ENCODE data around the gene REEP1. TPM values are rescaled to one million over a fixed set of nuclear protein-coding genes. Genes with fewer than 3 reads are reported as not detected.

REEP1 gene
- total RNA-seq, 1 experiment from 2014 or later: 5.9 TPM

- TF ChIP-seq REST (IDR thresholded peaks at IDR 0.05; ENCODE audit: low read depth) (no peak), ZFX (IDR thresholded peaks at IDR 0.05) (no peak), RAD21 (IDR thresholded peaks at IDR 0.05; ENCODE audit: low read depth) (no peak), CEBPB (IDR thresholded peaks at IDR 0.05; ENCODE audit: low read depth) (no peak), POLR2AphosphoS5 (IDR thresholded peaks at IDR 0.05; ENCODE audit: low read depth, low read length) (no peak)
- TF ChIP-seq, protein P1, sequence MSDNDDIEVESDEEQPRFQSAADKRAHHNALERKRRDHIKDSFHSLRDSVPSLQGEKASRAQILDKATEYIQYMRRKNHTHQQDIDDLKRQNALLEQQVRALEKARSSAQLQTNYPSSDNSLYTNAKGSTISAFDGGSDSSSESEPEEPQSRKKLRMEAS (IDR thresholded peaks at IDR 0.05): no peak
Observed at GRCh38 chr2:86176597-86176996, 160.8 kb downstream of the REEP1 start (continued).

DNA sequence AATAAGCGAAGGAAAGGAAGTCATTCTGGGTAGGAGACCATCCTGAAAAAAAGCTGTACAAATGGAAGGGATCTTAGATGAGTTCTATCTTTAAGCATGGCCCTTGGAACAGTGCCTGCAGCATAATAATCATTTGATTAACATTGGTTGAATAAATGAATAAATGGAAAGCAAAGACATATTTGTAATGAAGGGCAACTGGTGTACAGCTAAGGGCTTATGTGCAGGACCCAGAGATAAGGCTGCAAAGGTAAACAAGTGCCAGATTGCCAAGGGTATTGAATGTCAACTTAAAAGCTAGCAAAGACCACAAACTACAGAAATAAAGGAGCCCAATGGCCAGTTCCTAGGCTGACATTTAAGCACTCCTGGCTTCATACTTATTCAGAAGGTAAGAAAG, 161.6 kb downstream of the REEP1 start:
- peaks cover 23 to 26% of the 10 kb centered on the region in 2 experiments; a peak in 3 of 4 replicates for H3K36me3 ChIP-seq (ENCODE audit: control insufficient read depth in 1 of 2, insufficient read depth in 2 of 2, low read length in 2 of 2)
- ChIA-PET RAD21 (ENCODE audit: low non-redundant PET in 1 of 2, low total read pairs in 2 of 2, uncharacterized antibody in 2 of 2, unreplicated experiment in 2 of 2) (no interaction called here), POLR2A (interaction anchor here (1.3 kb wide), 1 partner anchor 19 kb away, joined by 3 read pairs; the partner anchor contains the start of gene IMMT), CTCF (no interaction called here)
- H3K9ac ChIP-seq (ENCODE audit: low read length): no peak overlapping the region
- no peak overlapping the region for H3K27ac ChIP-seq (ENCODE audit: low read depth, low read length)
- H3K4me3 ChIP-seq (replicated peaks in 1 of 2; ENCODE audit: low read depth in 1 of 2, low read length in 2 of 2): no peak overlapping the region
- TF ChIP-seq EZH2 (IDR thresholded peaks at IDR 0.05) (no peak), ELF1 (IDR thresholded peaks at IDR 0.05; ENCODE audit: borderline replicate concordance, low read depth) (no peak)
- H2AFZ ChIP-seq (ENCODE audit: low read depth, low read length, poor library complexity, severe bottlenecking): no peak overlapping the region
- intact Hi-C loops (cut with micrococcal nuclease): no loop called here
- no peaks in the 10 kb centered on the region for H3K9me3 ChIP-seq (ENCODE audit: control insufficient read depth in 1 of 2, insufficient read depth in 1 of 2, low read depth in 1 of 2, low read length in 2 of 2)
- peaks cover 8% of the 10 kb centered on the region; the same call in 1 of the 2 replicates for H4K20me1 ChIP-seq (ENCODE audit: insufficient read depth)
- no peaks in the 10 kb centered on the region for H3K27me3 ChIP-seq (ENCODE audit: insufficient read depth, low read length)
- DNase-seq (ENCODE audit: low read depth, low spot score) (no peak), ATAC-seq (no peak)
- H3K79me2 ChIP-seq (ENCODE audit: insufficient read depth, low read length): peaks cover 67% of the 10 kb centered on the region
- no peaks in the 10 kb centered on the region for H3K9me2 ChIP-seq (ENCODE audit: insufficient read depth)
- BruUV-seq (replicated peaks): no TSS peak
- peaks cover 0 to 3% of the 10 kb centered on the region in 2 experiments; a peak in 1 of 4 replicates for H3K4me1 ChIP-seq (ENCODE audit: control insufficient read depth in 1 of 2, insufficient read depth in 2 of 2, low read length in 2 of 2)
- no peak overlapping the region for H3K4me2 ChIP-seq (ENCODE audit: low read length)

Measured in HCT116 (cell line).